HG03060 (cell line): ENCODE data around the gene KRABD2.
"Not testable (repeated sequence)": the region's sequence is repeated elsewhere in the genome, so short reads cannot be mapped to it uniquely, and the experiment has no call there.

Experiments
- ATAC-seq: cut with Tn5 transposase; IDR thresholded peaks from one replicate; pipeline ENCODE4 v1.9.1; 2021; ENCODE audit warnings: low read depth, moderate number of reproducible peaks; ENCODE audit not compliant: unreplicated experiment

KRABD2 gene

DNA sequence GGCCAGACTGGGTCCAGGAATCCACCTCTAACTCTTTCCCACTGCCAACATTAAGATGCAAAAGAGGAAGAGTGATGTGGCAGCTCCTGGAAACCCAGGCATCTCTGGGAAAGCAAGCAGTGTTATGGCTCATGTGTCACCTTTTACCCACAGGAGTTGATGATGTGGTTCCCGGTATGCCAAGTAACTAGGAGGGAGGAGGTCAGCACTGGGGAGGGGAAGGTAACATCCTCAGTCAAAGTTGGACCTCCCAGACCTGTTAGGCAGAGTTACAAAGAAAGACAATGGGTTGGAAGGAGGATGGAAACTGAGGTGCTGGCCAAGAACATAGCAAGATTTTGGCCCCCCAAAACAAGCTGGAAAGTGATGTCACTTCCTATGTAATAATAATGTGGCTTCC lies 11.4 kb downstream of the KRABD2 start:
- no peak for ATAC-seq

DNA sequence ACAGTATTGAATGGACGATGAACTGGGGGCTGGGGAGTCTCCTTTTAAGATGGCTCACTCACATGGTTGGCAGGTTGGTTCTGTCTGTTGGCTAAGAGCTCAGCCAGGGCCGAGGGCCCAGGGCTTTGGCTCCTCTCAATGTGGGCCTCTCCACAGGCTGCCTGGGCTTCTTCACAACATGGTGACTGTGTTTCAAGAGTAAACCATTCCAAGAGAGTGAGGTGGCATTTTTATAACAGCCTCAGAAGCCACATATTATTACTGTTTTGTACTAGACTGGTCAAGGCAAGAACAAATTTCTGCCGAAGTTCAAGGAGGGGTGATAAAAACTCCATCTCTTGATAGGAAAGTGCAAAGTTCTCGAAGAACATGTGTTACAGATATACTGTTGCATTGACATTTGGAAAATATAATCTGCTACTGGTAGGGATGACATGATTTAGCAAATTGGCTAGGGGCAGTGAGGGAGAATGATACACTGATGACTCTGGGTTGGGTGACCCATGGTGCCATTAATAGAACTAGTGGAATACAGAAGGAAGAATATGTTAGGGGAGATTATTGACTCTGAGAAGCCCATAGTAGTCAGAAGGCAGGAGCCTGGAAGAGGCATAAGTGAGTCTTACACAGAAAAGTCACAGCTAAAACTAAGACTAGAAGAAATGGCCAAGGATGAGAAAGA lies 13.7 kb downstream of the KRABD2 start:
- ATAC-seq, result no peak

DNA sequence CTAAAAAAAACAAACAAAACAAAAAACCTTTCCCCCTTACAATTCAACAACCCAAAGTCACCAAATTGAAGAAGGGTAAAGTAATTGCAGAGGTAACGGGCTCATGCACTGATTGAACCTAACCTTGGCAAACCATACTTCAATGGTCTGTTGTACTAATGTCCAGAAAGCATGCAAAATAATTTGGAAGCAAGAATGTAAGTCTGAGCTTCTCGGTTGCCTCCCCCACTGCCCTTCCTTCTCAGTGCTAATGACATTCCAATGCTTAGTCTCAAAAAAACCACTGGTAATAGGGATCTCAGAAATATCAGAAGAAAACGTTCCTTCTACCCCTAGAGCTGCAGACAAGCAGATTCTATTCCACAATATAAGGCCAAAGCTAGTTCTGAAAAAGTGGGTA lies 15.8 kb downstream of the KRABD2 start:
- ATAC-seq, result no peak

DNA sequence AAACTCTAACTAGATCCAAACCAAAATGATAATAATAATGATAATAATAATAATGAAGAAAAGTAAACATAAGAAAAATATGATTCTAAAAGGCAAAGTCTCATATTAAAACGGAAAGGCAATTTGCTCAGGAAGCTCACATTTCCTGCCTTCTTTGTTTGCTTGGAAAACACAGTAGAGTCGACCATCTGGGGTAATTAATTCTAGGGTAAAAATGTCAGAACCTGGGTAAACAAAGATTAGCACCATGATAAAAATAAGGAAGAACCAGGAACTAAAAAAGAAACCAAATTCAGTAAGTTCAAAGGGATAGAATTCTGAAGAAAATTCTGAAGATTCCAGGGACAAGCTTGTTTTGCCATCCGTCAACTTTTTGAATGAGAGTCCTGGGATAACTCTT lies 16.2 kb downstream of the KRABD2 start:
- no peak for ATAC-seq

DNA sequence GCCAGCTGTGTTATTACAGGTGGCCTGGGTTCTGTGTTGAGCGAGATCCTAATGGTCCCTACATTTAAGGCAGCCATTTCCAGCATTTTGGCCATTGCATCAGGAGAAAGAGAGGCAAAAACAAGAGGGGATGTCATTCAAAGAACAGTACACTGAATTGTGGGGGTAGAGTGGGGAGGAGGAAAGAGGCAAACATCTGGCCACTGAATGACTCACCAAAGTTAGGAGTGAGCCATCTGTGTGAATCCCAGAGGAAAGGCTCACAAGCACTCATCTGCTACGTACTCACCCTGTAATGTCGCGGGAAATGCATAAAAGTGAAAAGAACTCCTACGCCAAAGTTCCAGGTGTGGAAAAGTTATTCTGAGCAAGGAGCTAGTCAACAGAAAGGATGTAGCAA lies 16.7 kb downstream of the KRABD2 start:
- no peak for ATAC-seq

DNA sequence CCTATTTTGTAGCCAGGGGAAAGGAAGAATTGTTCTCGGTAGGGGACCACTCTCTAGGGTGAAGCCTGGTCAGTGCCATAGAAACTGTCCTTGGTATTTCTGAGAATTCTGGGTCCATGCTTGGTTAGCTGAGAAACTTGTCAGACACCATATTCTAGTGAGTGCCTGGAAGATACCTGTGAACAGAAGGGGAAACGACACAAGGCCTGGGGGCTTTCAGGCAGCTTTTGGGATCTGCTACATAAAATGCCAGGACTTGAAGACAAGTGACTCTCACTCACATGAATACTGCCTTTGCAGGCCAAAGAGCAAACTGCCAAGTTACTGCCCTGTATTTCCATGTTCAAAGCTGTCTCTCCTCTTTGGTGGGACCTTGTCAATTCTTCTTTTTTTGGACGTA lies 18.6 kb downstream of the KRABD2 start:
- no peak for ATAC-seq

DNA sequence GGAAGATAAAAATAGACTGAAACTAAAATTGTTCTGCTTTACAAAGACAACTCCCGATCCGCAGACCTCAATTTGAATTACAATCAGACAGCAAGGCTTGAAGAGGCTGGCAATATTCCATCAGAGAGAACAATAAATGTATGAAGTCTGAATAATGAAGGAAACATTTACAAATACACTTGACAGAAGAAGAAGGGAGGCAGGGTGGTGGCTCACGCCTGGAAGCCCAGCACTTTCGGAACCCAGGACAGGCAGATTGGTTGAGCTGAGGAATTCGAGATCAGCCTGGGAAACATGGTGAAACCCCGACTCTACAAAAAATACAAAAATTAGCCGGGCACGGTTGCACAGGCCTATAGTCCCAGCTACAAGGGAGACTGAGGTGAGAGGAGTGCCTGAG lies 22.3 kb downstream of the KRABD2 start:
- ATAC-seq, result no peak

GRCh38 chr17:8353736-8354135 lies 22.8 kb downstream of the KRABD2 start:
- ATAC-seq, result no peak

GRCh38 chr17:8350339-8350738 lies 26.2 kb downstream of the KRABD2 start:
- ATAC-seq, result no peak

GRCh38 chr17:8347001-8347400 lies 29.5 kb downstream of the KRABD2 start:
- ATAC-seq, result not testable (repeated sequence)

GRCh38 chr17:8345951-8346665 lies 30.4 kb downstream of the KRABD2 start:
- ATAC-seq, result no peak

DNA sequence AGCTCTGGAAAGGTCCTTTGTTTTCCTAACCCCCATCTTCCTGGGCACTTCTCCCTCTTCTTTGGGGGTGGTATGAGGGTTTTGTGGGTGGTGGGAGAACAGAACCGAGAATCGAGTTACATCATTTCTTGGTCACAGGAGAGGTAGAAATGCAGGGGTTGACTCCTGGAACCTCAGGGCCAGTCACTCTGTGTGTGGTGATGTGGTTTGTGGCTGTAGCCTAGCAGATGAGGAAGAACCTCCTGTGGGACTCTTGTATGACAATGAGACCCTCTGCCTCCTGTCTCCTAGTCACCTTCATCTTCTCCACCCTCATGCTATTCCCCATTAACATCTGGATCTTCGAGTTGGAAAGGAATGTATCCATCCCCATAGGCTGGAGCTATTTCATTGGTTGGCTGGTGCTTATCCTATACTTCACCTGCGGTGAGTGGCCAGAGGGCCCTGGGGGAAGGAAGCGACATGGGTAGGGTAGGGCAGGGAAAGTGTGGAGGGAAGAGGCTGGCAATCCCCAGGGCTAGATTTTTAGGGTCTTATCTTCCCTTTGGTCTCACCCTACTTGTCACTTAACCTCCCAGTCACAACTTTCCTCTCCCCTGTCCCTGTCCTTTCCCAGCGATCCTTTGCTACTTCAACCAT lies 31.3 kb downstream of the KRABD2 start:
- ATAC-seq, result no peak

- ATAC-seq, result no peak
Observed at GRCh38 chr17:8341456-8341855, 35.0 kb downstream of the KRABD2 start.

- no peak for ATAC-seq
Observed at GRCh38 chr17:8339540-8339939, 37.0 kb downstream of the KRABD2 start, which contains the start of gene ODF4. TSS of gene ODF4 (plus strand) at chr17:8339840. CDS start at chr17:8340052, 212 bp downstream.

- no peak for ATAC-seq
Observed at GRCh38 chr17:8338753-8339140, 37.8 kb downstream of the KRABD2 start.

- ATAC-seq, result no peak
Observed at GRCh38 chr17:8337802-8338752, 38.4 kb downstream of the KRABD2 start.

DNA sequence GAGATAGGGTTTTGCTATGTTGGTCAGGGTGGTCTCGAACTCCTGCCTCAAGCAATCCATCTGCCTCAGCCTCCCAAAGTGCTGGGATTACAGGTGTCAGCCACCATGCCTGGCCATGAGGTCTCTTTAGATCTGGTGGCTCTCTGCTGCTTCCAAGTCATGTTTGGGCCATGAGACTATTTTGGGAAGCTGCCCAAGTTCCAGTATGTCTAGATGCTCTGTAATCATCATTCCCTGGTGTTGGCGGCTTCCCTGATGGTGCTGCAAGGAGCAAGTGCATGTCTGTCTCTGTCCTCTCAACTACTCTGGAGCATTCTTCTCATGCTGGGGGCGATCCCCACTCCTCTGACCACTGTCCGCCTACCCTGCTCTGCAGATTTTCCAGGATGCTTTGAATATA lies 43.2 kb downstream of the KRABD2 start:
- no peak for ATAC-seq

- ATAC-seq, result no peak
Observed at GRCh38 chr17:8332688-8333087, 43.8 kb downstream of the KRABD2 start.

DNA sequence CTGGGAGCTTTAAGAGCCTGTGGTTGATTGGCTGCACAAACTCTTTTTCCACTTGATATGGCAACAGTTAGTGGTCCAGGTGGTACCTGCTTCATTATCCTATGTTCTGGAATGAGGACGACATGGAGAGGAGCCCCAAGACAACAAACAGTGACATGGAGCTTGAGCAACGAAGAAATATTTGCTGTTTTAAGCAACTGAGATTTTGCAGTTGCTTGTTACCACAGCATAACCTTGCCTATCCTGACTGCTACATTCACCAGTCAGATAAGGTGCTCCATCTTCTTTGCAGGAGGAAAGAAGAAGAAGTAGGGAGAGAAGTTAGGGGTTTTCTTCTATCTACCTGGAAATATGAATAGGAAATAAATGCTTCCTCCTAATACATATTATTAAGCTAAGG lies 44.4 kb downstream of the KRABD2 start:
- no peak for ATAC-seq

- ATAC-seq, result no peak
Observed at GRCh38 chr17:8327303-8327649, 49.2 kb downstream of the KRABD2 start.
